ENCODE measurements around the gene DYNLT2B. TPM values are rescaled to one million over a fixed set of nuclear protein-coding genes. Genes with fewer than 3 reads are reported as not detected.
A peak's percentile ranks its signal among the peaks of the same experiment; 100 is the strongest.

The DYNLT2B gene
- total RNA-seq, 8 experiments from 2014 or later = 9.7 to 64.9 (median 49.2) TPM

DNA sequence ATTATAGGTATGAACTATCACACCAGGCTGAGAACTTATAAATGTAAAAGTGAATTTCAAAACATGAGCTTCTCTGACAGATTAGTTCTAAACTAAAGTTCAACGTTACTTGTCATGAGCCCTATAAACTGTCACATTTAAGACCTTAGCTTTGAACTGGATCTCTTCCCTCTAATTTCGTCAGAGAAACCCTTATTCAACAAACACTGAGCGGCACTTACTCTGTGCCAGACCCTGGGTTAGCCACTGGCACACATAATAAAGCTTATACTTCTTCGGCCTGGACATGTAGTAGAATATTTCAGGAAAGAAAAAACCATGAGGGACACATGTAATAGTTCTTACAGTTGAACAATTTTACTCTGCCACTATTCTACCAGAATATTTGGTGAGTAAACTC lies 36.1 kb downstream of the DYNLT2B start:
- Histone ChIP-seq H3K4me3 (no peak overlapping the region), H3K4me1 (replicated peaks in 1 of 2) (peaks cover 10 to 25% of the 10 kb centered on the region in 2 donors), H3K27ac (no peak overlapping the region)
- WGBS, 10 experiments = 14 to 100% (median 100%) methylated on average over 1 to 4 of the region's 4 CpGs; no CpG with 5 or more reads in 3 of the 10 experiments
- in situ Hi-C loops (cut with MboI; ENCODE audit: low pct_unique_long_range_greater_than_20kb in 2 of 9, low sequenced_read_pairs in 9 of 9, unreplicated experiment in 9 of 9) = no loop called here
- no peak for ATAC-seq (replicated peaks in 6 of 8)

DNA sequence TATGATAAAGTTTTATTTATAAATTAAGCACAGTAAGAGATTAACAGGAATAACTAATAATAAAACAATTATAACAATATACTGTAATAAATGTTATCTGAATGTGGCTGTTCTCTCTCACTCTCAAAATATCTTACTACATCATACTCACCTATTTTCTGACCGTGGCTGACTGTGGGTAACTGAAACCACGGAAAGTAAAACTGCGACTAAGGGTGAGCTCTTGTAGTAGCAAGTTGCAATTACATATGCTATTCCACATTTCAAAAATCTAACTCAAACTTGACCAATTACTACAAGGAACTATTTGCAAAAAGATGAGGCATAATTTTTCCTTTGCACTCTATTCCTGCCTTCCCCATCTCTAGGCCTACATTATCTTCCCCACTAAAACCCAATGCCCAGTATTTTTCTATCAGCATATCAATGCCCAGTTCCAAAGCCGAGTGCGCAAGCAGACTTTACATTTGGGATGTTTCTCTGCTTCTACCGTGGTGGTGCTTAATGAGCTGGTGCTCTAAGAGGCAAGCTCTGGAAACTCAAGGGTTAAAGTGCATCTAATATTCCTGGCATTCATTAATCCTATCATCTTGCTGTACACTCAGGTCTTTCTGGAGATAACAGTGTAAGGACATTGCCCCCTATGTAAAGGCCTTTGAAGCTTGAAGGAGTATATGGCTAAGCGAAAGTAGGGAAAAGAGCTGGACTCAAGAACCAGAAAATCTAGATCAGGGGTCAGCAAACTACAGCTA lies 37.2 kb downstream of the DYNLT2B start:
- H3K4me1 ChIP-seq (replicated peaks in 1 of 2) = peaks cover 4 to 16% of the 10 kb centered on the region in 2 donors
- in situ Hi-C loops (cut with MboI; ENCODE audit: low pct_unique_long_range_greater_than_20kb in 2 of 9, low sequenced_read_pairs in 9 of 9, unreplicated experiment in 9 of 9) = no loop called here
- H3K27ac ChIP-seq = no peak overlapping the region
- no peak overlapping the region for H3K4me3 ChIP-seq
- WGBS, 10 experiments = 77 to 100% (median 91%) methylated on average over 2 to 7 of the region's 7 CpGs; no CpG with 5 or more reads in 1 of the 10 experiments
- ATAC-seq (replicated peaks in 6 of 8) = no peak

DNA sequence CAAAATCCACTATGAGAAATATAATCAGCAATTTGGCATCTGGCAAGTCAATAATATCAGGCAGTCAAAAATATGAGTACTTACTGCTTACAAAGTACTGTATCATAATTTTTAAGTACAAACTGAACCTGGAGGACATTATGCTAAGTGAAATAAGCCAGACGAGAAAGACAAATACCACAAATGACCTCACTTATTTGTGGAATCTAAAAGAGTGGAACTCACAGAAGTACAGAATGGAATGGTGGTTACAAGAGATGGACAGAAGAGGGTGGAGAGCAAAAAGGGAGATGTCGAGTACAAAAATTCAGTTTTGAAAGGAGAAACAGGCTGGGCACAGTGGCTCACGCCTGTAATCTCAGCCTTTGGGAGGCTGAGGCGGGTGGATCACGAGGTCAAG lies 42.9 kb downstream of the DYNLT2B start:
- Histone ChIP-seq H3K4me1 (replicated peaks in 1 of 2) (no peaks in the 10 kb centered on the region), H3K27ac (no peak overlapping the region), H3K4me3 (no peak overlapping the region)
- in situ Hi-C loops (cut with MboI; ENCODE audit: low pct_unique_long_range_greater_than_20kb in 2 of 9, low sequenced_read_pairs in 9 of 9, unreplicated experiment in 9 of 9) = no loop called here
- peak in 2 of 8 experiments; percentile 30 to 46 for ATAC-seq (replicated peaks in 6 of 8)
- 57 to 100% (median 88%) methylated on average over 1 to 4 of the region's 5 CpGs; no CpG with 5 or more reads in 2 of the 10 experiments for WGBS, 10 experiments

GRCh38 chr3:196274585-196274984 lies 43.5 kb downstream of the DYNLT2B start:
- Histone ChIP-seq H3K4me1 (replicated peaks in 1 of 2) (no peaks in the 10 kb centered on the region), H3K27ac (no peak overlapping the region), H3K4me3 (no peak overlapping the region)
- WGBS, 10 experiments = 60 to 98% (median 81%) methylated on average over 1 to 5 of the region's 5 CpGs; no CpG with 5 or more reads in 2 of the 10 experiments
- ATAC-seq (replicated peaks in 6 of 8) = peak in 2 of 8 experiments; percentile 71 to 83
- in situ Hi-C loops (cut with MboI; ENCODE audit: low pct_unique_long_range_greater_than_20kb in 2 of 9, low sequenced_read_pairs in 9 of 9, unreplicated experiment in 9 of 9) = loop anchor here in 2 of 9 experiments (25.0 kb wide), 2 partner anchors 163 to 238 kb away; partner anchors contain the start of genes RNF168 (in 1 of the 2), SMCO1 (in 1 of the 2) and UBXN7 (in 1 of the 2)

GRCh38 chr3:196273655-196274054 lies 44.4 kb downstream of the DYNLT2B start:
- H3K4me1 ChIP-seq (replicated peaks in 1 of 2) = no peaks in the 10 kb centered on the region
- in situ Hi-C loops (cut with MboI; ENCODE audit: low pct_unique_long_range_greater_than_20kb in 2 of 9, low sequenced_read_pairs in 9 of 9, unreplicated experiment in 9 of 9) = loop anchor here in 2 of 9 experiments (25.0 kb wide), 2 partner anchors 164 to 239 kb away; partner anchors contain the start of genes RNF168 (in 1 of the 2), SMCO1 (in 1 of the 2) and UBXN7 (in 1 of the 2)
- H3K27ac ChIP-seq = no peak overlapping the region
- peak in 2 of 8 experiments; percentile 72 to 80 for ATAC-seq (replicated peaks in 6 of 8)
- H3K4me3 ChIP-seq = no peak overlapping the region
- WGBS, 10 experiments = 60 to 100% (median 90%) methylated on average over 1 to 8 of the region's 12 CpGs; no CpG with 5 or more reads in 5 of the 10 experiments

DNA sequence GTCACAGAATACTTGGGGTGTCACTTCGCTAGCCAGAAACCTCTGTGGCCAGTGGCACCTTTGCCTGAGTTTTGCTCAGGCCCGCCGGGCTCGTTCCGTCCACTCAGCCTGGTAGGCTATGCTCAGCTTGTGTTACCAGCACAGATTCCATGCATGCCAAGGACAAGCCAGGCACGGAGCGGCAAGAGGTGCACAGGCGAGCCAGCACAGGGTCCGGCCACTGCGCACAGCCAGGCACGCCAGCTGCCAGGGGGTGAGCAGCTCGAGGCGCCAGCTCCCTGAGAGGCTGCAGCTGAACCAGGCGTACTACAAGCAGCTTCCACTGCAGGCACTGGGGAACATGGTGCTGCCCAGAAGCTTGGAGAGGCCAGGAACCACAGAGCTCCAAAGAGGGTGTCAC lies 45.2 kb downstream of the DYNLT2B start:
- WGBS, 10 experiments = 82 to 100% (median 99%) methylated on average over 2 to 6 of the region's 14 CpGs; no CpG with 5 or more reads in 4 of the 10 experiments
- H3K27ac ChIP-seq = no peak overlapping the region
- no peaks in the 10 kb centered on the region for H3K4me1 ChIP-seq (replicated peaks in 1 of 2)
- no peak for ATAC-seq (replicated peaks in 6 of 8)
- in situ Hi-C loops (cut with MboI; ENCODE audit: low pct_unique_long_range_greater_than_20kb in 2 of 9, low sequenced_read_pairs in 9 of 9, unreplicated experiment in 9 of 9) = loop anchor here in 2 of 9 experiments (25.0 kb wide), 2 partner anchors 164 to 239 kb away; partner anchors contain the start of genes RNF168 (in 1 of the 2), SMCO1 (in 1 of the 2) and UBXN7 (in 1 of the 2)
- H3K4me3 ChIP-seq = no peak overlapping the region

- Histone ChIP-seq H3K27ac (no peak overlapping the region), H3K4me1 (replicated peaks in 1 of 2) (no peaks in the 10 kb centered on the region), H3K4me3 (no peak overlapping the region)
- ATAC-seq (replicated peaks in 6 of 8) = no peak
- 93 to 100% (median 95%) methylated on average over 1 to 5 of the region's 5 CpGs; no CpG with 5 or more reads in 5 of the 10 experiments for WGBS, 10 experiments
- in situ Hi-C loops (cut with MboI; ENCODE audit: low pct_unique_long_range_greater_than_20kb in 2 of 9, low sequenced_read_pairs in 9 of 9, unreplicated experiment in 9 of 9) = loop anchor here in 2 of 9 experiments (25.0 kb wide), 2 partner anchors 167 to 242 kb away; partner anchors contain the start of genes RNF168 (in 1 of the 2), SMCO1 (in 1 of the 2) and UBXN7 (in 1 of the 2)
These were observed 47.5 kb downstream of the DYNLT2B start for GRCh38 chr3:196270499-196270898.

DNA sequence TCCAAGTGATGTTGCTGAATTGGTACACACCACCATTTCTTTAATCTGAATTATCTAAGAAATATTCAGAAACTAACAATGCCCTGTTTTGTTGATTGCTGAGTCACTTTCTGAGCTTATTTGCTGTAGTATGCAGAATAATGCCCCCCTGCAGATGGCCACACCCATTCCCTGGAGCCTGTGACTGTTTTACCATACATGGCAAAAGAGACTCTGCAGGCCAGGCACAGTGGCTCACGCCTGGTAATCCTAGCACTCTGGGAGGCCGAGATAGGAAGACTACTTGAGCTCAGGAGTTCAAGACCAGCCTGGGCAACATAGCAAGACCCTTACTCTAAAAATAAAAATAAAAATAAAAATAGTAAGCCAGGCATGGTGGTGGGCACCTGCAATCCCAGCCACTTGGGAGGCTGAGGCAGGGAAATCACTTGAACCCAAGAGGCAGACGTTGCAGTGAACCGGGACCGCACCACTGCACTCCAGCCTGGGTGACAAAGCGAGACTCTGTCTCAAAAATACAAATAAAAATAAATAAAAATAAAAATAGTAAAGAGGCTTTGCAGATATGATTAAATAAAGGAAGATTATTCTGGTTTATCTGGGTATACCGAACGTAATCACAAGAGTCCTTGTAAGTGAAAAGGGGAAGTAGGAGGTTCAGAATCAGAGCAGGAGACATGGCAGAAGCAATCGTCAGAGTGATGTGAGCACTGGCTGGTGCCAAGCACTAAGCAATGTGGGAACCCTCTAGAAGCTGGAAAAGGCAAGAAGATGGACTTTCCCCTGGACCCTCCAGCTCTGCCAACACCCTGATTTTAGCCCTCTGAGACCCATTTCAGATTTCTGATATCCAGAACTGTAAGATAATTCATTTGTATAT lies 49.5 kb downstream of the DYNLT2B start:
- H3K27ac ChIP-seq = no peak overlapping the region
- H3K4me3 ChIP-seq = no peak overlapping the region
- in situ Hi-C loops (cut with MboI; ENCODE audit: low pct_unique_long_range_greater_than_20kb in 2 of 9, low sequenced_read_pairs in 9 of 9, unreplicated experiment in 9 of 9) = loop anchor here in 2 of 9 experiments (25.0 kb wide), 2 partner anchors 169 to 244 kb away; partner anchors contain the start of genes RNF168 (in 1 of the 2), SMCO1 (in 1 of the 2) and UBXN7 (in 1 of the 2)
- WGBS, 10 experiments = 75 to 100% (median 91%) methylated on average over 1 to 8 of the region's 9 CpGs; no CpG with 5 or more reads in 1 of the 10 experiments
- ATAC-seq (replicated peaks in 6 of 8) = peak in 4 of 8 experiments; percentile 45 to 100 (median 100)
- no peaks in the 10 kb centered on the region for H3K4me1 ChIP-seq (replicated peaks in 1 of 2)

DNA sequence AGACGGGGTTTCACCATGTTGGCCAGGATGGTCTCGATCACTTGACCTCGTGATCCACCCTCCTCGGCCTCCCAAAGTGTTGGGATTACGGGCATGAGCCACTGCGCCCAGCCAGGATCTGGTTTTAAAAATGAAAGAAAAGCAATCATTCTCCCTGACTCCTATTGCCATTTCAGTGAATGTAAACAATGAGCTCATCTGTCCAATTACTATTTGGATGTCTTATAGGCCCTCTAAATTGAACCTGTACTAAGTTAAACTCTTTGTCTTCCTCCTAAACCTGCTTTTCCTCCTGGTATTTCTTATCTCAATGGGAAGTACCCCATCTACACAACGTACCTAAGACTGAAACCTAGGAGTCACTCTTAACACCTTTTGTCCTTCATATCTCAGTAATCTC lies 54.2 kb downstream of the DYNLT2B start:
- no peaks in the 10 kb centered on the region for H3K4me1 ChIP-seq (replicated peaks in 1 of 2)
- no peak for ATAC-seq (replicated peaks in 6 of 8)
- H3K4me3 ChIP-seq = no peak overlapping the region
- in situ Hi-C loops (cut with MboI; ENCODE audit: low pct_unique_long_range_greater_than_20kb in 2 of 9, low sequenced_read_pairs in 9 of 9, unreplicated experiment in 9 of 9) = loop anchor here in 2 of 9 experiments (25.0 kb wide), 2 partner anchors 173 to 248 kb away; partner anchors contain the start of genes RNF168 (in 1 of the 2), SMCO1 (in 1 of the 2) and UBXN7 (in 1 of the 2)
- no peak overlapping the region for H3K27ac ChIP-seq
- WGBS, 10 experiments = 80 to 100% (median 95%) methylated on average over 1 to 7 of the region's 7 CpGs; no CpG with 5 or more reads in 2 of the 10 experiments

DNA sequence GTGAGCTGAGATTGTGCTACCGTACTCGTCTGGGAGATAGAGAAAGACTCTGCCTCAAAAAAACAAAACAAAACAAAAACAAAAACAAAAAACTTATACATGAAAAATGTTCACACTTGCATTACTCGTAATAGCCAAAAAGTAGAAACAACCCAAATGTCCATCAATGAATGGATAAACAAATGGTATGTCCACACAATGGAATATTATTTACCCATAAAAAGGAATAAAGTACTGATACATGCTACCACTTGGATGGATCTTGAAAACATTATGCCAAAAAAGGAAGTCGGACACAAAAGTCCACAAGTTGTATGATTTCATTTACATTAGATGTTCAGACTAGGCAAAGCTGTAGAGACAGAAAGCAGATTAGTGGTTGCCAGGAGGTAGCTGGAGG lies 57.3 kb downstream of the DYNLT2B start:
- Histone ChIP-seq H3K27ac (no peak overlapping the region), H3K4me1 (replicated peaks in 1 of 2) (no peaks in the 10 kb centered on the region), H3K4me3 (no peak overlapping the region)
- in situ Hi-C loops (cut with MboI; ENCODE audit: low pct_unique_long_range_greater_than_20kb in 2 of 9, low sequenced_read_pairs in 9 of 9, unreplicated experiment in 9 of 9) = loop anchor here in 2 of 9 experiments (25.0 kb wide), 2 partner anchors 177 to 252 kb away; partner anchors contain the start of genes RNF168 (in 1 of the 2), SMCO1 (in 1 of the 2) and UBXN7 (in 1 of the 2)
- WGBS, 10 experiments = 92 to 100% (median 98%) methylated on average over 1 to 4 of the region's 4 CpGs
- no peak for ATAC-seq (replicated peaks in 6 of 8)

DNA sequence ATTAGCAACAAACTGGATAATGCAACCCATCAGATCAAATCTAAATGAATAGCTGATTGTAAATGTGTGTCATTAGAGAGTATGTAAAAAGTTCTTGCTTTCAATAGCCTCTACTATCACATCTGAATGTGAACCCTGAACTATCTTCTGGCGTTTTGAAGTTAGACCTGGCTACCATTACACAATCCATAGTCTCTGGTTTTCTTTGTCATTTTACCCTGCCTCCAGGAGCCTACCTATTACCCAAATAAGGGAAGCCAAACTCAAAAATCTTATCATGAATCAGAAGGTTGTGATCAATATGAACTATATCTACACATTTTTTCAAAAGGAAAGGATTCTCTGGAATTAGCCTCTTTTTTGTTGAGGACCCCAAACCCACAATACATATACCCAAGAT lies 62.3 kb downstream of the DYNLT2B start:
- Histone ChIP-seq H3K27ac (no peak overlapping the region), H3K4me1 (replicated peaks in 1 of 2) (no peaks in the 10 kb centered on the region), H3K4me3 (no peak overlapping the region)
- ATAC-seq (replicated peaks in 6 of 8) = no peak
- WGBS, 10 experiments = 80 to 100% (median 95%) methylated on average over 1 of the region's 1 CpG; no CpG with 5 or more reads in 6 of the 10 experiments
- in situ Hi-C loops (cut with MboI; ENCODE audit: low pct_unique_long_range_greater_than_20kb in 2 of 9, low sequenced_read_pairs in 9 of 9, unreplicated experiment in 9 of 9) = loop anchor here in 2 of 9 experiments (25.0 kb wide), 2 partner anchors 182 to 257 kb away; partner anchors contain the start of genes RNF168 (in 1 of the 2), SMCO1 (in 1 of the 2) and UBXN7 (in 1 of the 2)

All from motor neuron (in vitro differentiated cells).